Activated CD8-positive, alpha-beta memory T cell treated with anti-CD3 and anti-CD28 coated beads, Interleukin-2, amount 50 U/mL, for 24 hours (primary cell): ENCODE measurements around the gene BCORL1.

ENCODE experiments used
- DNase-seq: peaks from one replicate; pipeline ENCODE4 v3.0.0-alpha.2; 2020; ENCODE audit errors: extremely low read depth

BCORL1 gene

GRCh38 chrX:130091980-130092522 is 109.6 kb downstream of the BCORL1 start:
- no peak for DNase-seq

GRCh38 chrX:130093271-130093670 is 110.8 kb downstream of the BCORL1 start:
- no peak for DNase-seq

- DNase-seq: no peak
Observed at GRCh38 chrX:130094696-130095095, 112.3 kb downstream of the BCORL1 start.

- no peak for DNase-seq
Observed at GRCh38 chrX:130095249-130096030, 113.0 kb downstream of the BCORL1 start.

- DNase-seq: no peak
Observed at GRCh38 chrX:130097507-130098209, 115.2 kb downstream of the BCORL1 start.

GRCh38 chrX:130098210-130098552 is 115.7 kb downstream of the BCORL1 start:
- DNase-seq: no peak

- DNase-seq: no peak
Observed at GRCh38 chrX:130100180-130100579, 117.7 kb downstream of the BCORL1 start.

GRCh38 chrX:130103605-130104004 is 121.2 kb downstream of the BCORL1 start:
- DNase-seq: no peak

GRCh38 chrX:130105244-130105643 is 122.8 kb downstream of the BCORL1 start:
- DNase-seq: no peak

GRCh38 chrX:130106071-130106470 is 123.6 kb downstream of the BCORL1 start:
- DNase-seq: no peak
